GM19240 (cell line): ENCODE measurements around the gene ELMOD2.

Experiments
- DNase-seq: peaks from one replicate; pipeline ENCODE4 v3.0.0; 2011; ENCODE audit warnings: low spot score; ENCODE audit not compliant: insufficient read length

ELMOD2 gene

GRCh38 chr4:140579278-140579677 is 55.3 kb downstream of the ELMOD2 start:
- no peak for DNase-seq

- no peak for DNase-seq
Measured at GRCh38 chr4:140581078-140581477, 57.1 kb downstream of the ELMOD2 start.

DNA sequence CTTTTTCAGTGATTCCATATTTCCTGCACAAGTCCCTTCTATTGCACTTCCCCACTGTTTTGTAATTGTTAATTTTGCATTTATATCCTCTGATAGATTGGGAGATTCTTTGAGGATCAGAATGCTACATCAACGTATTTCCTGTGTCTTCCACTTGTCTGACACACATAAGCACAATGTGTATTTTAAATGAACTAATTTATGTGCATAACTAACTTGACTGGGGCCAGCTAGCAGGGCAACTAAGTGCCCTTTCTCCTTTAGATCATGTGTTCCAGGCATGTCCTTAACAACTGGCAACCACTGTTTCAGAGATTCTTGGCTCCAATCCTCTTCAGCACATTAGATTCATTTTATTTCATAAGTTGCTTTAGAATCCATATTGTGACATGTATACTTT is 60.5 kb downstream of the ELMOD2 start:
- DNase-seq: no peak

DNA sequence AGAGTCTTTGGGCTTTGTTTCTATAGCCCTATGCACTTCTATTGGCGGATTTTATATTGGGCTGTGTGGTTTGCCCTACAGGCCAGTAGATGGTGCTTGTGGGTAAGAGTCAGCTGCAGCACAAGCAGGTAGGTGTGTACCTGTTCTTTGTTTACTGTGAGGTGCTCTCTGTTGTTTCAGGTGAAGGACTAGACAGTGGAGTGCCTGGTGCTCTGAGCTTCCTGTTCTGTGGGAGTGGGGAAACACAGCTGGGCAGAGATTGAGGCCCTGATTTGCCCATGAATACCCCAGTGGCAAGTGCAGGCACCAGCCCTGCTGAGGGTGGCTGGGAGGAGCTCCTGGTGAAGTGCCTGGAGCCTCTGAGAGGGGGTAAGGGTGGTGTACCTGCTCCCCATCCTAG is 71.1 kb downstream of the ELMOD2 start:
- no peak for DNase-seq

- DNase-seq: no peak
Measured at GRCh38 chr4:140600408-140600807, 76.4 kb downstream of the ELMOD2 start.

- DNase-seq: no peak
Measured at GRCh38 chr4:140602714-140603113, 78.7 kb downstream of the ELMOD2 start.

- DNase-seq: no peak
Measured at GRCh38 chr4:140603286-140603685, 79.3 kb downstream of the ELMOD2 start.
